Right atrium auricular region (tissue), 2 donors: ENCODE measurements around the gene TMOD2. TPM values are rescaled to one million over a fixed set of nuclear protein-coding genes. Genes with fewer than 3 reads are reported as not detected.
A peak's percentile ranks its signal among the peaks of the same experiment; 100 is the strongest.

Experiments
- DNase-seq: peaks from one replicate; pipeline ENCODE4 v3.0.0-alpha.2; 2019; ENCODE audit warnings: low spot score
- H3K27ac ChIP-seq, 2 donors: fragments of 200-600 bp; sonication (generic); 1 replicate in 1 of 2; 2 replicates in 1 of 2; pipeline ENCODE4 v1.5.1; 2016 to 2019
- H3K27me3 ChIP-seq, 2 donors: fragments of 200-600 bp; sonication (generic); one replicate each; pipeline versions ENCODE4 v1.5.1 to v1.6.0; 2017 to 2019
- H3K36me3 ChIP-seq: fragments of 200-600 bp; sonication (generic); one replicate; pipeline ENCODE4 v1.5.1; 2016
- H3K4me1 ChIP-seq, 2 donors: fragments of 200-600 bp; sonication (generic); one replicate each; pipeline versions ENCODE4 v1.5.1 to v1.6.0; 2017 to 2019
- H3K4me3 ChIP-seq, 2 donors: fragments of 200-600 bp; sonication (generic); 1 replicate in 1 of 2; 2 replicates in 1 of 2; pipeline ENCODE4 v1.5.1; 2017 to 2019; ENCODE audit warnings: mild to moderate bottlenecking in 1 of 2, moderate library complexity in 1 of 2
- H3K9me3 ChIP-seq, 2 donors: fragments of 200-600 bp; sonication (generic); one replicate each; pipeline ENCODE4 v1.5.1; 2019
- CTCF ChIP-seq, 2 donors: fragments of 200-600 bp; sonication (generic); IDR thresholded peaks; one replicate each; pipeline ENCODE4 v1.5.1; 2019; ENCODE audit warnings: antibody characterized with exemption in 2 of 2
- total RNA-seq, 2 donors: library from RNA; depleted of rRNA; stranded (reverse); fragments of >200 nt; gene quantifications; one replicate each; pipeline ENCODE4 v1.1.0, GENCODE V29; 2016

Gene TMOD2
- total RNA-seq, 2 donors from 2014 or later: 5.4 to 7.0 TPM

GRCh38 chr15:51816611-51817010 is 65.2 kb downstream of the TMOD2 start:
- no peak for DNase-seq
- Histone ChIP-seq H3K4me3 (no peak overlapping the region), H3K9me3 (peaks cover 0 to 16% of the 10 kb centered on the region in 2 donors), H3K4me1 (no peaks in the 10 kb centered on the region), H3K27me3 (no peaks in the 10 kb centered on the region), H3K36me3 (no peaks in the 10 kb centered on the region), H3K27ac (no peak overlapping the region)
- no peak for TF ChIP-seq CTCF (IDR thresholded peaks at IDR 0.05)

GRCh38 chr15:51818150-51818549 is 66.8 kb downstream of the TMOD2 start:
- Histone ChIP-seq H3K27ac (no peak overlapping the region), H3K27me3 (no peaks in the 10 kb centered on the region), H3K36me3 (no peaks in the 10 kb centered on the region), H3K9me3 (peaks cover 0 to 19% of the 10 kb centered on the region in 2 donors), H3K4me1 (no peaks in the 10 kb centered on the region), H3K4me3 (no peak overlapping the region)
- TF ChIP-seq CTCF (IDR thresholded peaks at IDR 0.05): no peak
- no peak for DNase-seq

GRCh38 chr15:51825698-51826097 is 74.3 kb downstream of the TMOD2 start:
- no peak for DNase-seq
- no peak for TF ChIP-seq CTCF (IDR thresholded peaks at IDR 0.05)
- H3K36me3 ChIP-seq: no peaks in the 10 kb centered on the region
- H3K27me3 ChIP-seq: no peaks in the 10 kb centered on the region
- no peak overlapping the region for H3K4me3 ChIP-seq
- H3K9me3 ChIP-seq: peaks cover 0 to 12% of the 10 kb centered on the region in 2 donors
- H3K4me1 ChIP-seq: peaks cover 0 to 7% of the 10 kb centered on the region in 2 donors
- no peak overlapping the region for H3K27ac ChIP-seq

GRCh38 chr15:51828621-51829375 is 77.4 kb downstream of the TMOD2 start:
- no peak overlapping the region for H3K4me3 ChIP-seq
- H3K4me1 ChIP-seq: peaks cover 0 to 30% of the 10 kb centered on the region in 2 donors
- H3K27ac ChIP-seq: peak overlapping the region; percentile 94 to 97
- no peak for DNase-seq
- TF ChIP-seq CTCF (IDR thresholded peaks at IDR 0.05): no peak
- H3K27me3 ChIP-seq: no peaks in the 10 kb centered on the region
- H3K9me3 ChIP-seq: no peaks in the 10 kb centered on the region
- no peaks in the 10 kb centered on the region for H3K36me3 ChIP-seq

GRCh38 chr15:51829376-51830275 is 78.2 kb downstream of the TMOD2 start, which contains the start of gene TMOD3:
TSS of gene TMOD3 (plus strand) at chr15:51829653. CDS start at chr15:51862885, 33,232 bp downstream.
- peak within 1 kb of the TSS; percentile 94 to 97 for H3K27ac ChIP-seq
- no peaks in the 10 kb centered on the region for H3K27me3 ChIP-seq
- H3K4me3 ChIP-seq: peak within 1 kb of the TSS; percentile 99
- no peak for TF ChIP-seq CTCF (IDR thresholded peaks at IDR 0.05)
- DNase-seq: peak; percentile 94
- no peaks in the 10 kb centered on the region for H3K36me3 ChIP-seq
- no peaks in the 10 kb centered on the region for H3K9me3 ChIP-seq
- H3K4me1 ChIP-seq: peaks cover 0 to 32% of the 10 kb centered on the region in 2 donors
